GM10266 (cell line): ENCODE data around the gene DAAM1.

Source experiments
- DNase-seq: peaks from one replicate; pipeline ENCODE4 v3.0.0; 2012; ENCODE audit errors: extremely low spot score
- CTCF ChIP-seq: IDR thresholded peaks from 2 replicates; pipeline ENCODE4 v1.5.1; 2012; ENCODE audit warnings: mild to moderate bottlenecking, low read depth; ENCODE audit not compliant: control insufficient read depth, insufficient read depth; ENCODE audit errors: missing control alignments

The DAAM1 gene

DNA sequence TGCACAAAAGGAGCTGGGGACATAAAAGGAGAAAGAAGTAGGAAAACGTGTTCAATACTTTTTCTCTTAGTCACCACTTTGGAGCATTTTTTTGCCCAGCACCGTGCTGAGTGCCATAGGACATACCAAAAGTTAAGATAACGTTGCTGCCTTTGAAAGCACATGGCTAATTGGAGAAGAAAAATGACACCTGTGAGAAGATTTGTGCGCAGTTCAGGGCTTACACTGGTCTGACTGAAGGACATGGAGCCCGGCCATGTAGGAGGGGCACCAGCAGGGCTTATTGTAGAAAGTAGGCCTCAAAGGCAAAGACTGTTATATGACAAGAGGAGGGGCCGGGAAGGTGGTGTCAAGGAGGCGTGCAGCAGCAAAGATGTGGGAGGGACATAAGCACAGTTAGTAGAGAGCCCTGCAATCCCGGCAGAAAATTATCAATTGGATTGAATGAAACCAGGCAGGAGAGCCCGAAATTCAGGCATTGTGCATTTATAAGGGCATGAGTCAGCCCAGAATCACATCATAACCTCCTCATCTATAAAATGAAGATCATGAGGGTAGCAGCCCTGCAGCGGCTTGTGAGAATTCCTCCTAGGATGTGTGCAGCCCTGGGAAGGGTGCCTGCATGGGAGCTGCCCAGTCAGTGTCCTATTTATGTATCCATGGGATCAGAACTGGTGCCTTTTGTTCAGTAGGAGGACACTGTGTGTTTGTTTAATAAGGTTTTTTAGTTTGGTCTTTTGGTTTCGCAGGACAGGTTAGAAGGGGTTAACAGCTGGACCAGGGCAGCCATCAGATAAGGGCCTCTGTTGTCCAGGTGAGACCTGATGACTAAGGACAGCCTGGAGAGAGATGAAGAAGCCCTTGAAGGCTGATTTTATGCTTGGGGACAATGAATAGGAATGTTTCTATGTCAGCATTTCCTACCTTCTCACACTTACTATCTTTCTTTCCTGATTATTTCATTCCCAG, 154.3 kb downstream of the DAAM1 start:
- no peak for DNase-seq
- TF ChIP-seq CTCF, result no peak

GRCh38 chr14:59343585-59343984, 155.1 kb downstream of the DAAM1 start:
- no peak for DNase-seq
- TF ChIP-seq CTCF, result no peak

DNA sequence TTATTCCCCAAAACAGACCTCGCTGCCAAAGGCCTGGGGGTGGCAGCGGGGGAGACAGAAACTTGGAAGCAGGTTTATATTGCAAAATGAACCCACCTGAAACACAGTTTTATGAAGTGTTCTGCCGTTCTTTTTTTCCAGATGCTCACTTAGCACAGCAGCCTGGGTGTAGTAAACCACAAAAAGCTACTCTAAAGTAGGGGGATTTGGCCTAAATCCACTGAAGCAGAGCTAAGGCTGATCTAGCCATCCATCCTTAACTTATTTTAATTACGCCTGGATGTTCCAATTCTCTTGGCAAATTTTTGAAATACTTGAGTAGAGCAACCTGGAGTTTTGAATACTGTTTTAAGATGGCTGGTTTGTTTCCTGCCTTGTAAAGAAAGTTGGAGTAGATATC, 155.5 kb downstream of the DAAM1 start:
- no peak for TF ChIP-seq CTCF
- no peak for DNase-seq

DNA sequence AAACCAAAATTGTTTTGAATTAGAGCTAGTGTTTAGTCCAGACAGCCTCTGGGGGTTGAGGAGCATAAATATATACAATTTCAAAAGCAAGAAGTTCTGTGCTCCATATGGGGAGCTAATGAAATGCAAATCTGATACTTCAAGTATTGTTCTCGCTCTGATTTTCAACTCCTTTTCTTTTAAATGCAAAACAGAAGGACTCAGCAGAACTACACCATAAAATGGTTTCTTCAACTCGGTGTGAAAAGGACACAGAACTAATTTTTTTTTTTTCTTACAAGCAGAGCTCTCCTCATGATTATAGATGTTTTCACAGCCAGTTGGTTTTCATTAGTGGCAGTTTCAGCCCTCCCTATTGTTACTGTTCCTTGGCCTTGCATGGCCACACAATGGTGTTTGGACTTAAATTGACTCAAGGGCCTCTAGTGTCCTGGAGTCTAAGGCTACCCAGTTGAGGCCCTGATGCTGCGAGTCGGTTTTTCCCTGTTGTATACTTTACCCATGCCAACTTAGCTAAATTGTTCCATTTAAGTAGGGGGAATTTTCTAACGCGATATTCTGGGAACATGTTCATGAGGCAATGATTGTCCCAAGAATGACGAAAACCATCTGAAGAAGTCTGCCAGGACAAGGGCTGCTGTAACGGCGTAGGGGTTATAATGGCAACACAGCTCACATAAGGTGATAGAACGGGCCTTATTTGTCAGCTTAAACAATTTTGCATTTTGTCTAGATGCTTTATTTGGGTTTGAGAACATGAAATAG, 156.4 kb downstream of the DAAM1 start:
- no peak for TF ChIP-seq CTCF

DNA sequence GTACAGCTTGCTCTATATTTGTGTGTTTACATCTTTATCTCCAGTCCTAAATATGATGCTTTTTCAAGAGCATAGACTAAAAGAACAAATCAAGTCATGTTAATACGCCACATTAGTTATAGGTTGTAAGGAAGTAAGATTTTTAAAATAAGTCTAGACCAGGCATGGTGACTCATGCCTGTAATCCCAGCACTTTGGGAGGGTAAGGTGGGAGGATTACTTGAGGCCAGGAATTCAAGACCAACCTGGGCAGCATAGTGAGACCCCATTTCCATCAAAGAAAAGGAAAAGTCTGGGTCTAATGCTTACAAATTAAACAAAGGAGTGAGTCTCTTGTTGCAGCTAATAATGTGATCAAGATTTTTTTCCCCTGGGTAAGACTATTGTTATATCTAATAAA, 157.9 kb downstream of the DAAM1 start:
- no peak for TF ChIP-seq CTCF
- no peak for DNase-seq

More for the DNA sequence above, 156.4 kb downstream of the DAAM1 start:
- no peak for DNase-seq

DNA sequence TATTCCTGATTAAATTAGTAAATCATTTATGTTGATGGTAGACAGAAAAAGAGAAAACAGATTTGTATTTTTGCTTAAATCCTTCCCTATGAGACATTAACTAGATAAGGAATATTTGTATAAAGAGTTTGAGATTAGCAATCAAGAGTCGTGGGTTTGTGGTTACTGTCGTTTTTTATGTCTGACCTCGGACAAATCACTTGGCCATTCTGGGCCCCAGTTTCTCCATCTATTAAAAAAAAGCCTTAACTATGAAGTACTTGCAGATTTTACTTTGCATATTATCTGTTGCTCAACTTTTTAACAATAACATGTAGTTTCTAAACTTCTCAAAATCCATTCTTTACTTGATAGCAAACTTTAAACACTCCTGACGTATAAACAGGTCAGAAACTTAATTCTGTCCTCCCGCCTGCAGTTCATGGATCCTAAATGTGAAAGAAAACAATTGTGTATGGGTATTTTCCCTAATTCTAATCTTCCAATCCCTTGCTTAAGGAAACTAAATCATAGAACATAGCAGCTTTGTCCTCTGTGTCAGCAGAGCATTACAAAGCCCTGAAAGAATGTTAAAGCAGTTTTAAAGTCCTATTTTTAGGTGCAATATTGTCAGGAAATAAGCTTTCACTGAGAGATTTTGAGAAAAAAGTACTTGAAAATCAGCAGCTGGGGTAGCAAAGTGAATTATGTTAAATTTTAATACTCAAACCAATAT, 158.5 kb downstream of the DAAM1 start:
- DNase-seq, result no peak
- TF ChIP-seq CTCF, result no peak
